Tibial nerve (tissue), 4 donors: Measurements from ENCODE around the gene ATP8B1.

Experiments
- CTCF ChIP-seq, 5 experiments: fragments of 200-600 bp in 3 of 5; fragments of 450-650 bp in 2 of 5; sonication (generic) in 3 of 5; IDR thresholded peaks; one replicate each; pipeline ENCODE4 v1.5.1; 2016 to 2019; ENCODE audit warnings: antibody characterized with exemption in 5 of 5, mild to moderate bottlenecking in 3 of 5, moderate library complexity in 2 of 5
- EP300 ChIP-seq, 2 donors: sonication (generic); formaldehyde crosslinking; IDR thresholded peaks; one replicate each; pipeline ENCODE4 v1.6.1; 2017; ENCODE audit warnings: antibody characterized with exemption in 2 of 2, mild to moderate bottlenecking in 1 of 2
- POLR2A ChIP-seq, 2 donors: fragments of 450-650 bp; IDR thresholded peaks; one replicate each; pipeline ENCODE4 v1.6.1; 2017; ENCODE audit warnings: antibody characterized with exemption in 2 of 2, mild to moderate bottlenecking in 2 of 2, moderate library complexity in 2 of 2

GRCh38 chr18:57715671-57716070 lies 87.4 kb downstream of the ATP8B1 start:
- no peak for TF ChIP-seq CTCF (IDR thresholded peaks at IDR 0.05)
- no peak for TF ChIP-seq POLR2A (IDR thresholded peaks at IDR 0.05)
- no peak for TF ChIP-seq EP300 (IDR thresholded peaks at IDR 0.05)
